Measurements from ENCODE around the gene CHRM4.

CHRM4 gene

GRCh38 chr11:46378811-46379481 lies 12.6 kb downstream of the CHRM4 start:
- Histone ChIP-seq H3K4me1 (no peaks in the 10 kb centered on the region), H3K9ac (no peak overlapping the region), H3K27me3 (ENCODE audit: control insufficient read depth, insufficient read depth, low read length) (no peaks in the 10 kb centered on the region), H3K9me3 (ENCODE audit: control insufficient read depth, low read length) (no peaks in the 10 kb centered on the region), H3K4me3 (ENCODE audit: low read depth, low read length) (no peak overlapping the region), H3K36me3 (ENCODE audit: control insufficient read depth, insufficient read depth, low read length) (no peaks in the 10 kb centered on the region), H3K79me2 (no peaks in the 10 kb centered on the region), H3K27ac (no peak overlapping the region), H2AFZ (no peak overlapping the region), H3K4me2 (ENCODE audit: low read length) (no peak overlapping the region)
- no peak for TF ChIP-seq CTCF (IDR thresholded peaks at IDR 0.05)

GRCh38 chr11:46378296-46378695 lies 13.3 kb downstream of the CHRM4 start:
- Histone ChIP-seq H3K36me3 (ENCODE audit: control insufficient read depth, insufficient read depth, low read length) (no peaks in the 10 kb centered on the region), H2AFZ (no peak overlapping the region), H3K9me3 (ENCODE audit: control insufficient read depth, low read length) (no peaks in the 10 kb centered on the region), H3K27me3 (ENCODE audit: control insufficient read depth, insufficient read depth, low read length) (no peaks in the 10 kb centered on the region), H3K4me3 (ENCODE audit: low read depth, low read length) (no peak overlapping the region), H3K9ac (no peak overlapping the region), H3K27ac (no peak overlapping the region), H3K4me1 (no peaks in the 10 kb centered on the region), H3K4me2 (ENCODE audit: low read length) (no peak overlapping the region), H3K79me2 (no peaks in the 10 kb centered on the region)
- no peak for TF ChIP-seq CTCF (IDR thresholded peaks at IDR 0.05)

GRCh38 chr11:46377831-46378230 lies 13.7 kb downstream of the CHRM4 start:
- Histone ChIP-seq H3K9ac (no peak overlapping the region), H3K9me3 (ENCODE audit: control insufficient read depth, low read length) (no peaks in the 10 kb centered on the region), H3K36me3 (ENCODE audit: control insufficient read depth, insufficient read depth, low read length) (no peaks in the 10 kb centered on the region), H3K4me2 (ENCODE audit: low read length) (no peak overlapping the region), H2AFZ (no peak overlapping the region), H3K4me3 (ENCODE audit: low read depth, low read length) (no peak overlapping the region), H3K27ac (no peak overlapping the region), H3K79me2 (no peaks in the 10 kb centered on the region), H3K27me3 (ENCODE audit: control insufficient read depth, insufficient read depth, low read length) (no peaks in the 10 kb centered on the region), H3K4me1 (no peaks in the 10 kb centered on the region)
- TF ChIP-seq CTCF (IDR thresholded peaks at IDR 0.05), result no peak

- Histone ChIP-seq H3K79me2 (no peaks in the 10 kb centered on the region), H3K36me3 (ENCODE audit: control insufficient read depth, insufficient read depth, low read length) (no peaks in the 10 kb centered on the region), H3K27me3 (ENCODE audit: control insufficient read depth, insufficient read depth, low read length) (no peaks in the 10 kb centered on the region), H3K27ac (no peak overlapping the region), H3K4me1 (no peaks in the 10 kb centered on the region), H3K9me3 (ENCODE audit: control insufficient read depth, low read length) (no peaks in the 10 kb centered on the region), H2AFZ (no peak overlapping the region), H3K4me2 (ENCODE audit: low read length) (no peak overlapping the region), H3K9ac (no peak overlapping the region), H3K4me3 (ENCODE audit: low read depth, low read length) (no peak overlapping the region)
- no peak for TF ChIP-seq CTCF (IDR thresholded peaks at IDR 0.05)
Measured at GRCh38 chr11:46377290-46377689, 14.3 kb downstream of the CHRM4 start.
